Measurements from ENCODE around the gene SLC22A1. TPM values are rescaled to one million over a fixed set of nuclear protein-coding genes. Genes with fewer than 3 reads are reported as not detected.

Gene SLC22A1
- total RNA-seq, 1 experiment from 2014 or later = 0.98 TPM

DNA sequence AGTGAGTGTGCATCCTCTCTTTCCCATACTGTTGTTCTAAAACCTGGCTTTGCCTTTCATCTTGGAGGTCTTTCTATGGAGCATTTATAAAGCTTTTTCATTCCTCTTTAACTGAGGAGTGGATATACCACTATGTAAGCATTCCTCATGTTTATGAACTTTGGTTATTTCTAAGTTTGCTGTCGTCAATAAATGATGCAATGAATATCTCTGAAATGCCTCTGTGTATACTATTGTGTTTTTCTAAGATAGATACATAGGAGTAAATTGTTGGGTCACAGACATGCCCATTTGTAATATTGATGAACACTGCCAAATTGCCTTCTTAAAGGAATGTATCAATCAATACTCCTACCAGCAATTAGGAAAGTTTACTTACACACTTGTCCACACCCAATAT, 83.1 kb downstream of the SLC22A1 start:
- CTCF ChIA-PET = no interaction called here
- no peak for TF ChIP-seq REST (IDR thresholded peaks at IDR 0.05; ENCODE audit: insufficient read depth in 1 of 2, low read depth in 2 of 2, low read length in 1 of 2)
- TF ChIP-seq, protein P1, sequence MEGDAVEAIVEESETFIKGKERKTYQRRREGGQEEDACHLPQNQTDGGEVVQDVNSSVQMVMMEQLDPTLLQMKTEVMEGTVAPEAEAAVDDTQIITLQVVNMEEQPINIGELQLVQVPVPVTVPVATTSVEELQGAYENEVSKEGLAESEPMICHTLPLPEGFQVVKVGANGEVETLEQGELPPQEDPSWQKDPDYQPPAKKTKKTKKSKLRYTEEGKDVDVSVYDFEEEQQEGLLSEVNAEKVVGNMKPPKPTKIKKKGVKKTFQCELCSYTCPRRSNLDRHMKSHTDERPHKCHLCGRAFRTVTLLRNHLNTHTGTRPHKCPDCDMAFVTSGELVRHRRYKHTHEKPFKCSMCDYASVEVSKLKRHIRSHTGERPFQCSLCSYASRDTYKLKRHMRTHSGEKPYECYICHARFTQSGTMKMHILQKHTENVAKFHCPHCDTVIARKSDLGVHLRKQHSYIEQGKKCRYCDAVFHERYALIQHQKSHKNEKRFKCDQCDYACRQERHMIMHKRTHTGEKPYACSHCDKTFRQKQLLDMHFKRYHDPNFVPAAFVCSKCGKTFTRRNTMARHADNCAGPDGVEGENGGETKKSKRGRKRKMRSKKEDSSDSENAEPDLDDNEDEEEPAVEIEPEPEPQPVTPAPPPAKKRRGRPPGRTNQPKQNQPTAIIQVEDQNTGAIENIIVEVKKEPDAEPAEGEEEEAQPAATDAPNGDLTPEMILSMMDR (IDR thresholded peaks at IDR 0.05) = no peak
- TF ChIP-seq SIN3A (IDR thresholded peaks at IDR 0.05; ENCODE audit: borderline replicate concordance, insufficient read depth, low read depth, low read length) = no peak
- no peak for TF ChIP-seq TCF7L2 (IDR thresholded peaks at IDR 0.05; ENCODE audit: low read depth, low read length)
- TF ChIP-seq POLR2AphosphoS5 (IDR thresholded peaks at IDR 0.05; ENCODE audit: low read depth, low read length) = no peak
- POLR2A ChIA-PET = no interaction called here

GRCh38 chr6:160207618-160208017, 86.0 kb downstream of the SLC22A1 start:
- H3K27ac ChIP-seq (ENCODE audit: low read length) = no peak overlapping the region
- no peaks in the 10 kb centered on the region for H3K27me3 ChIP-seq (ENCODE audit: control insufficient read depth, insufficient read depth, low read length)
- CTCF ChIA-PET = no interaction called here
- no peak for ATAC-seq
- BruUV-seq (replicated peaks) = no TSS peak
- no peaks in the 10 kb centered on the region for H3K4me1 ChIP-seq (ENCODE audit: control insufficient read depth, insufficient read depth, low read length)
- intact Hi-C loops (cut with micrococcal nuclease; ENCODE audit: unreplicated experiment) = no loop called here
- no peak for DNase-seq (ENCODE audit: low read depth, low spot score)
- TF ChIP-seq REST (IDR thresholded peaks at IDR 0.05; ENCODE audit: insufficient read depth in 1 of 2, low read depth in 2 of 2, low read length in 1 of 2) (no peak), SIN3A (IDR thresholded peaks at IDR 0.05; ENCODE audit: borderline replicate concordance, insufficient read depth, low read depth, low read length) (no peak), TCF7L2 (IDR thresholded peaks at IDR 0.05; ENCODE audit: low read depth, low read length) (no peak), POLR2AphosphoS5 (IDR thresholded peaks at IDR 0.05; ENCODE audit: low read depth, low read length) (no peak)
- TF ChIP-seq, protein P1 (IDR thresholded peaks at IDR 0.05) = no peak
- no peaks in the 10 kb centered on the region for H3K36me3 ChIP-seq (ENCODE audit: control insufficient read depth, insufficient read depth, low read length)
- POLR2A ChIA-PET = no interaction called here
- in situ Hi-C loops (cut with HindIII; ENCODE audit: low pct_unique_long_range_greater_than_20kb, low sequenced_read_pairs) = no loop called here
- H3K4me3 ChIP-seq (ENCODE audit: low read depth in 2 of 2, low read length in 2 of 2) = no peak overlapping the region
- H3K9me3 ChIP-seq (ENCODE audit: control insufficient read depth, insufficient read depth, low read depth, low read length) = no peaks in the 10 kb centered on the region

More for the DNA sequence above, 83.1 kb downstream of the SLC22A1 start:
- intact Hi-C loops (cut with micrococcal nuclease; ENCODE audit: unreplicated experiment) (no loop called here), in situ Hi-C loops (cut with HindIII; ENCODE audit: low pct_unique_long_range_greater_than_20kb, low sequenced_read_pairs) (no loop called here)
- Histone ChIP-seq H3K36me3 (ENCODE audit: control insufficient read depth, insufficient read depth, low read length) (no peaks in the 10 kb centered on the region; the same call in 1 of the 2 replicates), H3K27ac (ENCODE audit: low read length) (no peak overlapping the region), H3K27me3 (ENCODE audit: control insufficient read depth, insufficient read depth, low read length) (no peaks in the 10 kb centered on the region), H3K4me3 (ENCODE audit: low read depth in 2 of 2, low read length in 2 of 2) (no peak overlapping the region), H3K4me1 (ENCODE audit: control insufficient read depth, insufficient read depth, low read length) (no peaks in the 10 kb centered on the region), H3K9me3 (ENCODE audit: control insufficient read depth, insufficient read depth, low read depth, low read length) (no peaks in the 10 kb centered on the region)
- DNase-seq (ENCODE audit: low read depth, low spot score) (no peak), ATAC-seq (no peak)
- no TSS peak for BruUV-seq (replicated peaks)

Other genes with a start within 250 kb of the SLC22A1 start
- not detected for gene MAS1, start 230.8 kb upstream of the SLC22A1 start, total RNA-seq (2021; ENCODE audit: unreplicated experiment)
- gene IGF2R, start 152.7 kb upstream of the SLC22A1 start, total RNA-seq (2021; ENCODE audit: unreplicated experiment) = 163 TPM
- gene SLC22A2, start 137.0 kb downstream of the SLC22A1 start, total RNA-seq (2021; ENCODE audit: unreplicated experiment) = not detected
- gene SLC22A3, start 226.6 kb downstream of the SLC22A1 start, total RNA-seq (2021; ENCODE audit: unreplicated experiment) = not detected

Measured in Panc1 (cell line).